ENCODE results near the gene RBM4B.

DNA sequence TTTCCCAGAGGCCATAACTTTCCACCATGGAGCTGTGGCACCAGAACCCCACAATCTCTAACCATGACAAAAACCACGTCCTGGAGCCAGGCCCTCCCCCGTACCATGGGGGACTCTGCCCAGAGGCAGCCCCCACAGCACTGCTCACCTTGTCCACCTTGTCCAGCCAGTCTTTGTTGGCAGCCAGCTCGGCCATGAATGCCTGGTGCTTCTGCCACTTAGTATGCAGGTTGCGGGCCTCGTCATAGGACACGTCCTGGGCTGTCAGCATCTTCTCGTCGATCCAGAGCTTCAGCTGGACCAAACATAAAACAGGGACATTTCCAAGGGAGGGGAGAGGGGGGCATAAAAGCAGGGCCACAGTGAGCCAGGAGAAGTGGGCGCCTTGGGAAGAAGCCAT is 20.8 kb upstream of the RBM4B start:
- TF ChIP-seq, protein P1, sequence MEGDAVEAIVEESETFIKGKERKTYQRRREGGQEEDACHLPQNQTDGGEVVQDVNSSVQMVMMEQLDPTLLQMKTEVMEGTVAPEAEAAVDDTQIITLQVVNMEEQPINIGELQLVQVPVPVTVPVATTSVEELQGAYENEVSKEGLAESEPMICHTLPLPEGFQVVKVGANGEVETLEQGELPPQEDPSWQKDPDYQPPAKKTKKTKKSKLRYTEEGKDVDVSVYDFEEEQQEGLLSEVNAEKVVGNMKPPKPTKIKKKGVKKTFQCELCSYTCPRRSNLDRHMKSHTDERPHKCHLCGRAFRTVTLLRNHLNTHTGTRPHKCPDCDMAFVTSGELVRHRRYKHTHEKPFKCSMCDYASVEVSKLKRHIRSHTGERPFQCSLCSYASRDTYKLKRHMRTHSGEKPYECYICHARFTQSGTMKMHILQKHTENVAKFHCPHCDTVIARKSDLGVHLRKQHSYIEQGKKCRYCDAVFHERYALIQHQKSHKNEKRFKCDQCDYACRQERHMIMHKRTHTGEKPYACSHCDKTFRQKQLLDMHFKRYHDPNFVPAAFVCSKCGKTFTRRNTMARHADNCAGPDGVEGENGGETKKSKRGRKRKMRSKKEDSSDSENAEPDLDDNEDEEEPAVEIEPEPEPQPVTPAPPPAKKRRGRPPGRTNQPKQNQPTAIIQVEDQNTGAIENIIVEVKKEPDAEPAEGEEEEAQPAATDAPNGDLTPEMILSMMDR (IDR thresholded peaks at IDR 0.05), result no peak
- TF ChIP-seq POLR2AphosphoS5 (IDR thresholded peaks at IDR 0.05), result no peak
- TF ChIP-seq POLR2A (IDR thresholded peaks at IDR 0.05), result no peak
- TF ChIP-seq EP300 (IDR thresholded peaks at IDR 0.05), result no peak

Data from stomach (tissue), 4 donors.